ENCODE results near the gene GNAI3. TPM values are rescaled to one million over a fixed set of nuclear protein-coding genes. Genes with fewer than 3 reads are reported as not detected.
A peak's percentile ranks its signal among the peaks of the same experiment; 100 is the strongest.

Gene GNAI3
- total RNA-seq, 2 experiments from 2014 or later = 5.1 to 5.4 TPM

DNA sequence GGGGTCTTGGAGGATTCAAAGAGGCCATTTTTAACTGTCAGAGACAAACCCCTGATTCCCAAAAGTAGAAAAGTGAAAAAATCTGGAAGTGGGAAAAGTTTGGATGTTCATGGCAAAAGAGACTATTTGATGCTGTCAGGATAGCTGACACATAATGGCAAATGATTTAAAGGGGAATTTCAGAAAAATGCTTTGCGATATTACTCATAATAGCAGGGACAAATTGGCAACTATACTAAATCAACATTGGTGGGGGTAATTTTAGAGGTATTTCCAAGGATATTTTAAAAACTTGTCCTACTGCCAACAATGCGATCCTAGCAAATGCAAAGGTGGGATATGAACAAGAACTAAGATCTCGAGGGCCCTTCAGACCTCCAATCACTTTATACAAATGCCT is 102.2 kb downstream of the GNAI3 start:
- ChIA-PET CTCF (interaction anchor here (1.2 to 5.4 kb wide), 4 partner anchors 10 to 334 kb away, joined by 3 to 38 read pairs (median 6); partner anchors contain the start of gene AHCYL1), POLR2A (interaction anchor here (1.0 to 2.2 kb wide), 3 partner anchors 11 to 334 kb away, joined by 5 to 8 read pairs (median 6); partner anchors contain the start of genes AHCYL1 and GNAI3)
- no peak overlapping the region for H3K27ac Mint-ChIP-seq
- H3K27me3 Mint-ChIP-seq = no peaks in the 10 kb centered on the region
- no peak overlapping the region for H3K4me3 Mint-ChIP-seq
- Histone ChIP-seq H3K36me3 (ENCODE audit: insufficient read depth, low read length) (no peaks in the 10 kb centered on the region), H3K27me3 (ENCODE audit: control insufficient read depth in 1 of 2, insufficient read depth in 2 of 2, low read length in 2 of 2) (no peaks in the 10 kb centered on the region), H3K4me1 (ENCODE audit: insufficient read depth, low read length) (peaks cover 5% of the 10 kb centered on the region), H3K9me3 (ENCODE audit: control insufficient read depth in 1 of 2, insufficient read depth in 1 of 2, low read length in 2 of 2) (no peaks in the 10 kb centered on the region), H3K27ac (ENCODE audit: low read depth in 1 of 2, low read length in 2 of 2) (no peak overlapping the region), H3K4me3 (ENCODE audit: low read length) (no peak overlapping the region)
- H3K36me3 Mint-ChIP-seq (ENCODE audit: low read depth) = peaks cover 2% of the 10 kb centered on the region
- intact Hi-C loops (cut with DNase I, micrococcal nuclease) = no loop called here
- TF ChIP-seq, protein P1, sequence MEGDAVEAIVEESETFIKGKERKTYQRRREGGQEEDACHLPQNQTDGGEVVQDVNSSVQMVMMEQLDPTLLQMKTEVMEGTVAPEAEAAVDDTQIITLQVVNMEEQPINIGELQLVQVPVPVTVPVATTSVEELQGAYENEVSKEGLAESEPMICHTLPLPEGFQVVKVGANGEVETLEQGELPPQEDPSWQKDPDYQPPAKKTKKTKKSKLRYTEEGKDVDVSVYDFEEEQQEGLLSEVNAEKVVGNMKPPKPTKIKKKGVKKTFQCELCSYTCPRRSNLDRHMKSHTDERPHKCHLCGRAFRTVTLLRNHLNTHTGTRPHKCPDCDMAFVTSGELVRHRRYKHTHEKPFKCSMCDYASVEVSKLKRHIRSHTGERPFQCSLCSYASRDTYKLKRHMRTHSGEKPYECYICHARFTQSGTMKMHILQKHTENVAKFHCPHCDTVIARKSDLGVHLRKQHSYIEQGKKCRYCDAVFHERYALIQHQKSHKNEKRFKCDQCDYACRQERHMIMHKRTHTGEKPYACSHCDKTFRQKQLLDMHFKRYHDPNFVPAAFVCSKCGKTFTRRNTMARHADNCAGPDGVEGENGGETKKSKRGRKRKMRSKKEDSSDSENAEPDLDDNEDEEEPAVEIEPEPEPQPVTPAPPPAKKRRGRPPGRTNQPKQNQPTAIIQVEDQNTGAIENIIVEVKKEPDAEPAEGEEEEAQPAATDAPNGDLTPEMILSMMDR (IDR thresholded peaks at IDR 0.05) = no peak
- ATAC-seq (ENCODE audit: poor library complexity) (no peak), DNase-seq (no peak)
- H3K9me3 Mint-ChIP-seq = no peaks in the 10 kb centered on the region
- H3K4me1 Mint-ChIP-seq (ENCODE audit: low read depth) = peaks cover 15% of the 10 kb centered on the region

DNA sequence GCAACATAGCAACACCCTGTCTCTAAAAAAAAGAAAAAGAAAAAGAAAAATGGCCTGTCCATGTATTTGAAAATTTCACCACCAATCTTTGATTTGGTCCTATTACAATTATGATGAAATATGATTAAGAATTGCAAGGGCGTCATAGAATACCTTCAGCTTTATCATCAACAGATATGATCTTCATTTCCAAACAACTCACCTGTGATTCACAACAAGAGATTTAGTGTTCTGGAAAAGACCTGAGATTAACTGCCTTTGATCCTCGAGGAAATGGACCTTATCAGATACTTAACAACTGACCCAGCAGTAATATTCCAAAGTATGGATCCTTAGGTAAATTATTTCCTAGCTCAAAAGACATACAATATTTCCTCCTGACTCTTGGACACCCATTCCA is 104.0 kb downstream of the GNAI3 start:
- TF ChIP-seq, protein P1 (IDR thresholded peaks at IDR 0.05) = no peak
- intact Hi-C loops (cut with DNase I, micrococcal nuclease) = no loop called here
- Histone ChIP-seq H3K27ac (ENCODE audit: low read depth in 1 of 2, low read length in 2 of 2) (no peak overlapping the region), H3K4me3 (ENCODE audit: low read length) (no peak overlapping the region), H3K4me1 (ENCODE audit: insufficient read depth, low read length) (peaks cover 16% of the 10 kb centered on the region), H3K27me3 (ENCODE audit: control insufficient read depth in 1 of 2, insufficient read depth in 2 of 2, low read length in 2 of 2) (no peaks in the 10 kb centered on the region), H3K9me3 (ENCODE audit: control insufficient read depth in 1 of 2, insufficient read depth in 1 of 2, low read length in 2 of 2) (no peaks in the 10 kb centered on the region), H3K36me3 (ENCODE audit: insufficient read depth, low read length) (no peaks in the 10 kb centered on the region)
- Mint-ChIP-seq H3K4me3 (no peak overlapping the region), H3K27me3 (no peaks in the 10 kb centered on the region), H3K27ac (no peak overlapping the region), H3K9me3 (no peaks in the 10 kb centered on the region), H3K4me1 (ENCODE audit: low read depth) (peaks cover 30% of the 10 kb centered on the region), H3K36me3 (ENCODE audit: low read depth) (peaks cover 10% of the 10 kb centered on the region)
- ChIA-PET CTCF (interaction anchor here (1.2 to 5.4 kb wide), 3 partner anchors 12 to 125 kb away, joined by 3 to 38 read pairs (median 3); no protein-coding TSS in a partner anchor), POLR2A (interaction anchor here (1.1 kb wide), 1 partner anchor 104 kb away, joined by 3 read pairs; the partner anchor contains the start of gene GNAI3)
- DNase-seq (no peak), ATAC-seq (ENCODE audit: poor library complexity) (no peak)

DNA sequence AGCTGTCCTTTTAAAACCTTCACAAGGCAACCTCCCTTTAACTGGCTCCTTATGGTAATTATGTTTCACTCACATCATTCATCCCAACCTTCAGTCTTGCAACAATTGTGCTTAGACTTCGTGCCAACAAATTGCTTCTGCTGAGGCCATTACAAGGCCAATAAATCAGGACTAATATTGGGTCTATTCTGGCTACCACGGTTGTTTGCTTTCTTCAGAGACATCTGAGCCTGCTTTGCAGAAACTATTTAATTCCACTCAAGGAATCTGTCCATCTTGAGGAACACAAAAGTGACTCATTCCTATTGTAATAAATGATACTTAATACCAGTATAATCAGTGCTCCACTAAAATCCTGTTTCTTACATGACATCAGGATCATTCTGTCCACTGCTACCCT is 104.9 kb downstream of the GNAI3 start:
- POLR2A ChIA-PET = interaction anchor here (1.1 kb wide), 1 partner anchor 105 kb away, joined by 3 read pairs; the partner anchor contains the start of gene GNAI3
- ATAC-seq (ENCODE audit: poor library complexity) (no peak), DNase-seq (no peak)
- H3K27ac ChIP-seq (ENCODE audit: low read depth in 1 of 2, low read length in 2 of 2) = no peak overlapping the region
- no peaks in the 10 kb centered on the region for H3K9me3 ChIP-seq (ENCODE audit: control insufficient read depth in 1 of 2, insufficient read depth in 1 of 2, low read length in 2 of 2)
- CTCF ChIA-PET = interaction anchor here (1.3 to 5.4 kb wide), 2 partner anchors 13 to 124 kb away, joined by 3 to 38 read pairs; no protein-coding TSS in a partner anchor
- no peaks in the 10 kb centered on the region for H3K9me3 Mint-ChIP-seq
- no peaks in the 10 kb centered on the region for H3K27me3 Mint-ChIP-seq
- no peaks in the 10 kb centered on the region for H3K27me3 ChIP-seq (ENCODE audit: control insufficient read depth in 1 of 2, insufficient read depth in 2 of 2, low read length in 2 of 2)
- peaks cover 13% of the 10 kb centered on the region for H3K36me3 Mint-ChIP-seq (ENCODE audit: low read depth)
- TF ChIP-seq, protein P1 (IDR thresholded peaks at IDR 0.05) = no peak
- H3K4me1 ChIP-seq (ENCODE audit: insufficient read depth, low read length) = peaks cover 16% of the 10 kb centered on the region
- peaks cover 37% of the 10 kb centered on the region for H3K4me1 Mint-ChIP-seq (ENCODE audit: low read depth)
- peak overlapping the region; percentile 6 for H3K4me3 Mint-ChIP-seq
- no peak overlapping the region for H3K27ac Mint-ChIP-seq
- no peak overlapping the region for H3K4me3 ChIP-seq (ENCODE audit: low read length)
- H3K36me3 ChIP-seq (ENCODE audit: insufficient read depth, low read length) = no peaks in the 10 kb centered on the region
- intact Hi-C loops (cut with DNase I, micrococcal nuclease) = no loop called here
